Astrocyte (in vitro differentiated cells and primary cell): Measurements from ENCODE around the gene ZNF226.

ENCODE experiments used
- CTCF ChIP-seq: IDR thresholded peaks from 2 replicates; pipeline ENCODE4 v1.5.1; 2011; ENCODE audit warnings: low read depth, mild to moderate bottlenecking, inconsistent platforms, low read length, moderate library complexity; ENCODE audit not compliant: insufficient read depth
- EZH2 ChIP-seq: IDR thresholded peaks from 2 replicates; pipeline ENCODE4 v1.6.1; 2012; ENCODE audit warnings: mild to moderate bottlenecking, low read length, inconsistent platforms; ENCODE audit not compliant: insufficient read depth

- no peak for TF ChIP-seq CTCF
- no peak for TF ChIP-seq EZH2
Observed at GRCh38 chr19:44212250-44212865, 47.5 kb downstream of the ZNF226 start, which contains the start of gene ZNF227.
